ENCODE data around the gene ENTR1.

DNA sequence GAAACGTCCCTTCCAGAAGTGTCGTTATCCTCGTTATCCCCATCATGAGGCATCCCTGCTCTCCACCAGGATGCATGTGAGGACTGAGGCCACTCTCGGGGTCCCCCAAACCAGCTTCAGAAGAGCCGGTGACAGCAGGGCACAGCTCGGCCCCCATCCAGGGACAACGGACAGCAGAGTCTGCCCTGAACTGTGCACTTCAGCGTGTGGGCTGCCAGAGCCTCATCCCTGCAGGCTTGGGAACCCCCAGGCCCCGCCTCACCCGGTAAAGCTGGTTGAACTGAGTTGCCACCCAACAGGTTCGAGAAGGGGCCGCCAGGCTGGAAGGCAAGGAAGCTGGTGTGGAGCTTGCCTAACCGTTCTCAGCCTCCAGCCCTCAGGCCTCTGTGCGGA lies 36.2 kb downstream of the ENTR1 start:
- TF ChIP-seq ZNF274 (IDR thresholded peaks at IDR 0.05; ENCODE audit: low read depth, low read length): no peak
- TF ChIP-seq SUZ12 (IDR thresholded peaks at IDR 0.05; ENCODE audit: extremely low read depth, insufficient read depth, insufficient read length): no peak
- no peak for TF ChIP-seq YY1 (IDR thresholded peaks at IDR 0.05; ENCODE audit: insufficient read depth, insufficient read length)

Data from NT2/D1 (cell line).